ENCODE results near the gene FOXE3.
"Not testable (repeated sequence)": the region's sequence is repeated elsewhere in the genome, so short reads cannot be mapped to it uniquely, and the experiment has no call there.

FOXE3 gene

GRCh38 chr1:47452426-47452825 is 36.3 kb downstream of the FOXE3 start:
- no peak for DNase-seq

- DNase-seq: not testable (repeated sequence)
Observed at GRCh38 chr1:47453910-47454309, 37.8 kb downstream of the FOXE3 start.

- DNase-seq: no peak
Observed at GRCh38 chr1:47456250-47456649, 40.2 kb downstream of the FOXE3 start.

GRCh38 chr1:47457547-47457946 is 41.5 kb downstream of the FOXE3 start:
- DNase-seq: not testable (repeated sequence)

GRCh38 chr1:47459253-47459788 is 43.2 kb downstream of the FOXE3 start:
- no peak for DNase-seq

GRCh38 chr1:47460040-47460439 is 44.0 kb downstream of the FOXE3 start:
- no peak for DNase-seq

- no peak for DNase-seq
Observed at GRCh38 chr1:47460456-47460855, 44.4 kb downstream of the FOXE3 start.

- DNase-seq: no peak
Observed at GRCh38 chr1:47465605-47466004, 49.5 kb downstream of the FOXE3 start.

Data from stimulated activated CD4-positive, alpha-beta T cell treated with anti-CD3 and anti-CD28 coated beads, Interleukin-15, amount 100 ng/mL, for 24 hours (primary cell).